Testis (tissue), 2 donors: ENCODE measurements around the gene FSHR.

Experiments used
- POLR2A ChIP-seq: fragments of 450-650 bp; IDR thresholded peaks from one replicate; pipeline ENCODE4 v1.6.1; 2017; ENCODE audit warnings: antibody characterized with exemption, mild to moderate bottlenecking, moderate library complexity
- TF ChIP-seq, protein P1 (sequence below), 3 experiments: fragments of 450-650 bp in 2 of 3; fragments of 200-600 bp in 1 of 3; sonication (generic) in 1 of 3; IDR thresholded peaks; one replicate each; pipeline ENCODE4 v1.5.1; 2016 to 2019; ENCODE audit warnings: antibody characterized with exemption in 3 of 3, mild to moderate bottlenecking in 2 of 3, moderate library complexity in 1 of 3

DNA sequence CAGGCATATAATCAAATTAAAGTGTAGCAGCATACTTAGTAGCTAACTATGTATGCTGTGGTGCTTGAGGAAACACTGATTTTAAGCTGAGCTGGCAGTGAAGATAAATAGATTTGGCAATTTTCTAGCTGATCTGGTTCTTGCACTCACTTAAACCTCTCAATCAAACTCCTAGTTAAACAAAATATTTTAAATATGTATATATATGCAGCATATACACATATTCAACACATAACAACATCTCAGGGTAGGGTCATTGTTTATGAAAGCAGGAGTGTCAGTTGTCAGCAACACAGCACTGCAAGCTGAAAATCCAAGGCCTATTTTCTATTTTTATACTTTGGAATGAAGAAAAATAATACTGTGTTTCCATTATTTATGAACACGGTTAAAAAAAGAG, 10.4 kb upstream of the FSHR start:
- TF ChIP-seq, protein P1, sequence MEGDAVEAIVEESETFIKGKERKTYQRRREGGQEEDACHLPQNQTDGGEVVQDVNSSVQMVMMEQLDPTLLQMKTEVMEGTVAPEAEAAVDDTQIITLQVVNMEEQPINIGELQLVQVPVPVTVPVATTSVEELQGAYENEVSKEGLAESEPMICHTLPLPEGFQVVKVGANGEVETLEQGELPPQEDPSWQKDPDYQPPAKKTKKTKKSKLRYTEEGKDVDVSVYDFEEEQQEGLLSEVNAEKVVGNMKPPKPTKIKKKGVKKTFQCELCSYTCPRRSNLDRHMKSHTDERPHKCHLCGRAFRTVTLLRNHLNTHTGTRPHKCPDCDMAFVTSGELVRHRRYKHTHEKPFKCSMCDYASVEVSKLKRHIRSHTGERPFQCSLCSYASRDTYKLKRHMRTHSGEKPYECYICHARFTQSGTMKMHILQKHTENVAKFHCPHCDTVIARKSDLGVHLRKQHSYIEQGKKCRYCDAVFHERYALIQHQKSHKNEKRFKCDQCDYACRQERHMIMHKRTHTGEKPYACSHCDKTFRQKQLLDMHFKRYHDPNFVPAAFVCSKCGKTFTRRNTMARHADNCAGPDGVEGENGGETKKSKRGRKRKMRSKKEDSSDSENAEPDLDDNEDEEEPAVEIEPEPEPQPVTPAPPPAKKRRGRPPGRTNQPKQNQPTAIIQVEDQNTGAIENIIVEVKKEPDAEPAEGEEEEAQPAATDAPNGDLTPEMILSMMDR (IDR thresholded peaks at IDR 0.05) = no peak
- TF ChIP-seq POLR2A = no peak
